Stimulated activated CD4-positive, alpha-beta T cell treated with anti-CD3 and anti-CD28 coated beads, Interleukin-12 subunit alpha, Interleukin-12 subunit beta, amount 100 ng/mL, for 48 hours (primary cell): ENCODE results near the gene MTG1.
"Not testable (repeated sequence)": the region's sequence is repeated elsewhere in the genome, so short reads cannot be mapped to it uniquely, and the experiment has no call there.

Source experiments
- DNase-seq, 3 donors: peaks; one replicate each; pipeline ENCODE4 v3.0.0-alpha.2; 2020; ENCODE audit warnings: low read depth in 2 of 3, low spot score in 1 of 3

The MTG1 gene

DNA sequence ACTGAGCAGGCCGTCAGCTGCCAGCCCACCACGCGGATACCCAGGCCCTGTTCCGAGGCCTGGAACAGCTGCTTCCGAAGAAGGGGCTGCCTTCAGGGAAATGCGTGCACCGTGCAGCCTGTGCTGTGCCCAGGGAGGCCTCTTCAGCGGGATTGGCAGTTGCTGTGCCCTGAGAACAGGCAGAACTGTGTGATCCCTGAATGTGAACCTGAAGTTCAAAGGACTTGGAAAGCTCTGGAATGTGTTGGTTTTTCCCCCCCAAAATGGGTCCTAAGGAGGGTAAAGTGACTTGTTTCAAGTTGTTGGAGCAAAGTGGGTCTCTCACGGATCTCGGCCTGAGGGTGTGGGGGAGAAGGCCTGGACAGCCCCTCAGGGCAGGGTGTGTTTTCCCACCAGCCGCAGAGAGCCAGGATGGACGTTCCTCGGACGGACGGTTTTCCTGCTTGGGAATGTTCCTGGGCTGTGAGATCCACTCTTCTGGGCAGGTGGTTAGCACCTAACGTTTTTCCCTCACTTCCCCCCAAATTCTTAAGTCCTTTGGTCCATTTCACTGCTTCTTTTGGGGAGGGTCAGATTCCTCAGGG is 28.4 kb downstream of the MTG1 start:
- no peak for DNase-seq

DNA sequence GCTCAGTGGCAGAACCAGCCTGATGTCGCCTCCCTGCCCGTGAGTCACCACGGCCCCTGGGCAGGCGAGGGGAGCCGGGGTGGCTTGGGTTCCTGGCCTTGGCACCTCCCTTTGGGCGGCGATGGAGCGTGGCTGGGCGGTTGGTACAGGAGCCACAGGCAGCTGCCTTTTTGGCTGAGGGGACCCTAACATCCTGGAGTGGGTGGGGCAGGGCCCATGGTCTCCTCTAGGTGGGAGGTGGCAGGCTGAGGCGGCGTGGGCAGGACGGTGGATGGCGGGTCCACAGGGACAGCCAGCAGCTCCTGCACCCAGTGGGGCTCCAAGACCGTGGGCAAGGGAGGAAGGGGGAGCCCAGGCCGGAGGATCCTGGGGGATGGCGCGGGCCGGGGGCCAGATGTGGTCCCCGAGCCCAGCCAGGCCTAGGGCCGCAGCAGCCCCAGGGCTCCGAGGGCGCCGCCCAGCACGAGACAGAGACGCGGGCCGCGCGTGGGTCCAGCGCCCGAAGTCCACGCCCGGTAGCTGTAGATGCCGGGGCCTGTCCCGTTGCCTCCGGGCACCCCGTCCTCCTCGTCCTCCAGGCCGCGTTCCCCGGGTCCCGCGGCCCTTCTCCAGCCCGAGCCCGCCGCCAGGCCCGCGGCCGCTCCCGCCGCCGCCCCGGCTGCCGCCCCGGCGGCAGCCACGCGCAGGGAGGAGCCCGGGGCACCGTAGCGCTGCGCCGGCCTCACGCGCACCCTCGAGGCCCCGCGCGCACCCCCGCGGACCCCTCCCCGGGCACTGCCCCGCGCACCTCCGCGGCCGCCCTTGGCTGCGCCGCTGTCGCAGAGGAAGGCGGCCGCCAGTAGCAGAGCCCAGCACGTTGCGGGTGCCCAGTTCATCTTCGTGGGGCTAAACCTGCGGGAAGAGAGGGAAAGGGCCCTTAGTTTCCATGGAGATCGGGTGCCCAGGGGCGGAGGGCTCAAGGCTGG is 29.1 kb downstream of the MTG1 start:
- DNase-seq = no peak

DNA sequence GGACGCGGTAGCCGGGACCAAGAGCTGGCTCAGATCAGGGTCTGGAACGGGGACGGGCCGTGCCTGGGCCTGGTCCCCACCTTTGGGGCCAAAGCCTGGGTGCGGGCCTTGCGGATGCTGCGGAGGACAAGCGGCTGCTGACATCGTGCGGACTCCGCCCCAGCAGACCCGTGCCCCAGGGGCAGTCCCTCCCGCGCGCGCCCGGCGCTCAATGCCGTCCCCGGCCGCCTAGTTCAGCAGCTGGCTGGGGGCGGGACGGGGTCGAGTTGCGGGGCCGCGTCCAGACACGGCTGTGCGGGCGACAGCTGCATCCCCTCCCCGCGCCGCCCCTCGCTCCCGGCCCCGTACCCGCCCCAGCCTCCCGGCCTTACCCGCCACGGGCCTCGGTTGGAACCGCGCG is 30.1 kb downstream of the MTG1 start:
- not testable (repeated sequence) for DNase-seq

DNA sequence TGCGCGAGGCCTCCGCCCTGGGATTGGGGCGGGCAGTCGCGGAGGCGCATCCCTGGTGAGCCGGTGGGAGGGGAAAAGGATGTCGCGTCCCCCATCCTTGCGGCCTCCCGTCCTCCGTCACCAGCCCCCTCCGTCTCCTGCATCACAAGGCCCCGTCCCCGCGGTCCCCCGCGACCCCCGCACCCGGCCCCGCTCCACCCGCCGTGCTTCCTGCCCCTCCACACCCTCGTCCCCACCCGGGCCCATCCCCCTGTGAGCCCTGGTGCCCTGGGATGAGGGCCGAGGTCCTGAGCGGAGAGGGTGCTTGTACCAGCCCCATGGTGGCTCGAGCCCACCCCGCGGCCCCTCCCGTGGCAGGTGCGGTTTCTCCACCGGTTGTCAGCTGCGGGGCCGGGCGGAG is 30.6 kb downstream of the MTG1 start, which contains the start of gene SPRN:
SPRN (minus strand) TSS at position 25 of the 400 bp plus-strand sequence. CDS start 944 bp downstream, outside the sequence.
- not testable (repeated sequence) for DNase-seq

DNA sequence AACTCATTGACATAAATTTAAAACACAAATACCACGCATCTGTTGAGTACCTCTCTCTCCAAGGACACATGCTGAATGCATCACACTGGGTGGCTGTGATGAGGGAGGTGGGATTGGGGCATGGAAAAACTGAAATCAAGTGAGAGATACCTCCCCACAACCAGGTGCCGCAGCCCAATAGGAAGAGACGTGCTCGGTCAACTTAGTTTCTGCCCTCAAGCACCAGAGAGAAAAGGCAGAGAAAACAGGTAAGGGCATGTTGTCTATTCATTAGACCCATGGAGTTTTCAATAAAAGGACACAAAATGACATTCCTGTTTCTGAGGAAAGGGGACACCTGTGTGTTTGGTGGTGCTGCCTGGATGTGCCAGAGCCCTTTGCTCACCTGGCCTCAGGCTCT is 35.6 kb downstream of the MTG1 start:
- DNase-seq = not testable (repeated sequence)

DNA sequence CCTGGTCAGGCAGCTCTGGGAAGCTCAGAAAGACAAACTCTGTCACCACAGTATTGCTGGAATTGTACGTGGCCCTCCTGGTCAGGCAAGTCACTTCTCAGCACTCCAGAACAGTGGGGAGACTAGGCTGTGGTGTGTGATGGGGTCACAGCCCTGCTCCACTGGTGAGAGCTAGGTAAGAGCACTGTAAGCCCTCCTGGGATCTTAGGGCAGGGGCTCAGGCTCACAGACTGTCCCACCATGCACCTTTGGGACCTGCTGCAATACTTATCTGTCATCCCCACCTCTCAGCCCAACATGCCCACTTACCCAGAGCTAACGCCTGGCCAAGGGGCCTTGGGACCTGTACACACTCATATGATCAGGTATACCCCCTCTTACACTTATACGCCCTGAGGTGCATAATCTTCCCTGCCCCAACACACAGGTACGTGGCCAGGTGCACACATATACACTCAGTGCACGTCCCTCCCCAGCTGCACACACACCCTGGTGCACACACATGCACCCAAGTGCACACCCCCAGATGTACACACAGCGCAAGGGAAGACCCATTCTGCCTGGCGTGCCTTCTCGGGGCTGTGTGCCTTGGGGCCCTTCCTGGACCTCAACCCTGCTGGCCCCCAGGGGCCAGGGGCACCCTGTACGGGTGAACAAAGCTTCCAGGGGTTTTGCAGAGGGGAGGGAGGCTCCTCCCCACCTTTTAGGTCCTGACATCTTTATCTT is 38.1 kb downstream of the MTG1 start:
- not testable (repeated sequence) for DNase-seq

DNA sequence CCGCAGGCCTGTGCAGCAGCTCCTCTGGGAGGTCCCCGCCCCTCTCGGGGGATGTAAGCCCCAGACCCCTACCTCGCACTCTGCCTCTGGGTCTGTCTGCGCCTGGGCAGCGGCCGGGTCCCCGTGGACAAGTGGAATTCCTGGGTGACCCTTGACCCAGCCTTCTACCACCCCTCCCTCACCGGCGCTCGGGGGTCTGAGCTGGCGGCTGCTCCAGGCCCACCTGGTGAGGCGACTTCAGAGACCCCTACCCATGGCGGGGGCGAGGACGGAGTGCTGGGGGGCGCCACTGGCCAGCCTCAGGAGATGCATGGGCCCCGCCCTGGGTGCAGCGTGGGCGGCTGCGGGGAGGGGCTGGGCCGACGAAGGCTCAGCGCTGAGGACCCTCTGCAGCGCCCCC is 38.8 kb downstream of the MTG1 start:
- DNase-seq = not testable (repeated sequence)

DNA sequence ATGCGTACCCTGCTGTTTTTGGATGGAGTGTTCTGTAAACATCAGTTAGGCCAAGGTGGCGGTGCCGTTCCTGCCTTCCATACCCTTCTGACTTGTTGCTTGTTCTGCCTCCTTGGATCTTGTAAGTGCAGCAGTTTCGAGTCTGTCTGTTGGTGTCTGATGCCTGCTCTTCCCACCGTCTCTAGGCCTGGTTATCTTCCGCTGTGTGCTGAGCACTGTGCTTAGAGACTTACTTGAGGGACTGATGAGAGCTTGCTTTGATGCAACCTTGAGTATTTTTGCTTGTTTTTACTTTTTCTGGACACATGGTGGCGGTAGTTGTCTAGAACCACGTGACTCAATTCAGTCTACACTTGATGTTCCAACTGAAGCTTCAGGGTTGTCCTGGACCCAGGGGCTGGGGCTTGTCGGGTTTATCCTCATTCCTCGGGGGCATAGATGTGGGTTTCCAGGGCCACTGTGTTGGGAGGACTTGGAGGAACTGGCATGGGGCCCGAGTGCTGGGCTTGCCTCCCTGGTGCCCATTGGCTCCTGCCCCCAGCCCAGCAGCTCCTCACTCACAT is 44.8 kb downstream of the MTG1 start:
- peak in 1 of 3 donors; percentile 40 for DNase-seq

DNA sequence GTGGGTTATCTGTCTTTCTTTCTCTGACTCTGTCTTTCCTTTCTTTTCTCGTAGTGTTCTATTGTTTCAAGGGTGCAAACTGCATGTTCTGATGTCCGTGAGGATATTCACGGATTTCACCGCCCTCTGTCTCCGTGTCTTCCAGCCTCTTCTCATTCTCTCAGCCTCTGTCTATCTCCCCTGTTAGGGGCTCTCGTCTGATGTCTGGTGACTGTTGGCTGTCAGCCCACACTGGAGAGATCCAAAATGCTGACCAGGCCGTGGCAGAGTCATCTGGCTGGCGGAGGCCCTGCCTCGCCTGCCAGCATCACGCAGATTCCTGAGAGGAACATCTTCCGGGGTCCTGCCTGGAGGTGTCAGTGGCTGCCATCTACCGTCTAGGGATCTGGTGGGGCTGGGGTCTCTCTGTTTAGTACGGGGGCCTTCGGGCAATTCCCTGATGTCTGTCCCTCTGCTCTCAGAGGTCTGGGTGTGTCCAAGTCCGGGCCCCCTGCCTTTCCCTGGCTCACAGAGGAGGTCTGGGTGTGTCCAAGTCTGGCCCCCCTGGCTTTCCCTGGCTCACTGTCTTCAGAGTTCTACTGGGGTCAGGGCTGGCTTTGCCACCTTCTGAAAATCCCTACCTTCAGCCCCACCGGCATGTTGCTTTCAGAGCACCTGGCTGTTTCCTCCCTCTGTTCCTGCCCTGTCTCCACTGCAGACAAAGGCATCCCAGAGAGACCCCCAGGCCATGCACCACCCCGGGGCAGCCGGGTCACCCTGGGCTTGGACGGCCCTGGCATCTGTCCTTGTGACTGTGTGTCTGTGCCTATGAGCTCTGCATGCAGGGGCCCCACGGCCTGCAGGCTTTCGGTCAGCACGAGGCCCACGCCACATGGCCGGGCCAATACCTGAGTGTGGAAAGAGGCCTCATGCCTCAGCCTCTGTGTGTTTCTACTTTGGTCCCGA is 45.8 kb downstream of the MTG1 start:
- DNase-seq = no peak

DNA sequence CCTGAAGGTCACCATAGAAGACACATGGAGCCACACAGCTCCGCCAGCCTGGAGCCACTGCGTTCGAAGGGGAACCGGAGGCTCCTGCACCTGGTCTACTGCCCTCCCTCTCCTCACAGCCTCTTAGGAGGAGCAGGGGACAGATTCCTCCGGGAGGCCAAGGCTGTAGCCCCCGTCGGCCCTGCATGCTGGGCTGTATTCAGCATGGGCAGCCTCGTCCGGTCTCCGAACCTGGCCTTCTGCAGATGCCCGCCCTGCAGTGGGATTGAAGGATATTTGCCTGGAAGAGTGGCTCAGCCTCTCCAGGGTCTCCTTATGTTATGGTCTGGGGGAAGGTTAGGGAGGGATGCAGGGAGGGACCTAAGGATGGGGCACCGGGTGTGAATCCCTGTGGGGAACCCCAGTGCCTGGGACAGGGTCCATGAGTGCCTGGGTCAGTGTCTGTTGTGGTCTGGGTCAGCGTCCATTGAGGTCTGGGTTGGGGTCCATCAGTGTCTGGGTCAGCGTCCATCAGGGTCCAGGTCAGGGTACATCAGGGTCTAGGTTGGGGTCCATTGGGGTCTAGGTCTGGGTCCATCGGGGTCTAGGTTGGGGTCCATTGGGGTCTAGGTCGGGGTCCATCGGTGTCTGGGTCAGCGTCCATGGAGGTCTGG is 46.8 kb downstream of the MTG1 start:
- no peak for DNase-seq

DNA sequence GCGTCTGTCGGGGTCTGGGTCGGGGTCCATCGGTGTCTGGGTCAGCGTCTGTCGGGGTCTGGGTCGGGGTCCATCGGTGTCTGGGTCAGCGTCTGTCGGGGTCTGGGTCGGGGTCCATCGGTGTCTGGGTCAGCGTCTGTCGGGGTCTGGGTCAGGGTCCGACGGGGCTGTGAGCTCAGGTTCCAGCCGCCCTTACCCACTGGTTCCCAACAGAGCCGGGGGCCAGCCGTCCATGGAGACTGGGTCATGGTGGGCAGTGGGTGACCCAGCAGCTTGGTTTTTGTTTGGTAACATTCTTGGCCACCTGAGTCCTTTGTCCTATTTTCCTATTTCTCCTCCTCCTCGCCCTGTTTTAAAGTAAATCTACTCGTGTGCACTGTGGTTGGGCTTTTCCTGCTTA is 47.4 kb downstream of the MTG1 start:
- DNase-seq = not testable (repeated sequence)

DNA sequence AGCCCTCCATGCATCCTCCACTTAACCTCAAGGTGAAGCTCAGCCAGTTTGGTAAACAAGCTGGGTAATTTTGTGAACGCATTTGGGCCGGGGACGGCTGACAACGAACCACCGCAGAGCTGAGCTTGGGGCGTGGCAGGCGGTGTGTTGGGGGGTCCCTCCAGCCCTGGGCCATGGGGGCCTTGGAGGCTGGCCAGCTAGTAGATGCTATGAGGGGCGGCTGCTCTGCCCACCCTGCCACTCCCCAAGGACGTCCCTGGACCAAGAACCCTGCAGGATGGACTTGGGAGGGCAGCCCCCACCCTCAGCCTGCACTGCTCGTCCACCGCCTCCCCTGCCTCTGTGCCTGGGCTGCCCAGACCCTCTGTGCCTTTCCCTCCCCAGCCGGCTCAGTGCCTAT is 47.8 kb downstream of the MTG1 start:
- DNase-seq = no peak

DNA sequence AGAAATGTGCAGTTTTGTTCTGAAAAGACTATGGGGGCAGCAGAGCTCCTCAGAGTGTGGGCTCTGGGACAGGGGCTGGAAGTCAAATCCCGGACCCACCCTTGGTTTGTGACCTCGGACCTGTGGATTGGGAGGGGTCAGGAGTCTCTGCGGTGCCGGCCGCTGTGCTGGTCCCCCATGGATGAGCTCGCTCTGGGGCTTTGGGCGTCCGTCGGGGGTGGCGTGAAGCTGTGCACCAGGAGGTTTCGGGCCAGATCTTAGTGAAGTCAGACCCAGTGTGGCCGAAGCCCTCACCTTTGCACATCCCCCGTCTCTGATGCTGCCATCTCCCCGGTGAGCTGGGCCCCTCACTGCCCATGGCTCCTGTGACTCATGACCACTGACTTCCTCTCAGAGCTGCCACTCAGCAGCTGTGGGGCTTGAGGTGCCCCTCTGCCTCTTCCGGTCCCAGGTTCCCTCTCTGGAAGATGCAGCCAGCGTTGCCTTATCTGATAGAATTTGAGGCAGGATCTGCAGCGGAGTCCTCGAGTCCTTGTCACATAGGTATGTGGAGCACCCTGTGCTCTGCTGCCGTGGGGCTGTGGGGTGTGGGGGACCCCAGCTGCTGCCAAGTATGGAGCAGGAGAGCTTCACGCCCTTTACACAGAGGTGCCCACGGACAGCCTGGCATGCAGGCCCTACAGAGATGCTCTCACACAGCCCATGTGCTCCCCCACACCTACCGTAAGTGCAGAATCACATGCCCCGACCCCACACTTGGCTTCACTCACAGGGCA is 48.4 kb downstream of the MTG1 start:
- DNase-seq = no peak

DNA sequence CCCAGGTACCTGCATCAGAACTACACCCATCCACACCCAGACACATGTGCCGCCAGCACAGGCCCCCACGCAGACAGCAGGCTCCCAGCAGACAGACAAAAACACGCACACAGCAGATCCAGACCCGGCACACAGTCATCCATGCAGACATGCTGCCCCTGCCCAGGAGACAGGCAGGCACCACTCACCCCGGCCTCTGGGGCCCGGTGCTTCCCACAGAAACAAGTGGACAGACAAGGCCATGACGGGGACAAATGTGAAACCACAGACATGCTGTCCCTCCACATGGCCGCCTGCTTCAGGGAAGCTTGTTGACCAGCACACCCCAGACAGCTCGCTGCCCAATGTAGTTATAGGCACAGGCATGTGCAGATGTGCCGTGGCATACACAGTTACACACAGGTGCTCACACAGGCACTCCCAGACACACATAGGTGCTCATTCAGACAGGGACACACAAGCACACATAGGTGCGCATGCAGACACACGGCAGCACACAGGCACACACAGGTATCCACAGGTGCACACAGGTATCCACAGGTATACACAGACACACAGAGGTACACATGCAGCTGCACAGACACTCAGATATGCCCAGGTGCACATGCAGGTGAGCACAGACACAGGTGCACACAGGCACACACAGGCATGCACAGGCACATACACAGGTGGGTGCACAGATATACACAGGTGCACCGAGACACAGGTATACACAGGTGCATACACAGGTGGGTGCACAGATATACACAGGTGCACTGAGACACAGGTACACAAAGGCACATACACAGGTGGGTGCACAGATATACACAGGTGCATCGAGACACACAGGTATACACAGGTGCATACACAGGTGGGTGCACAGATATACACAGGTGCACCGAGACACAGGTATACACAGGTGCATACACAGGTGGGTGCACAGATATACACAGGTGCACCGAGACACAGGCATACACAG is 49.3 kb downstream of the MTG1 start:
- DNase-seq = no peak

DNA sequence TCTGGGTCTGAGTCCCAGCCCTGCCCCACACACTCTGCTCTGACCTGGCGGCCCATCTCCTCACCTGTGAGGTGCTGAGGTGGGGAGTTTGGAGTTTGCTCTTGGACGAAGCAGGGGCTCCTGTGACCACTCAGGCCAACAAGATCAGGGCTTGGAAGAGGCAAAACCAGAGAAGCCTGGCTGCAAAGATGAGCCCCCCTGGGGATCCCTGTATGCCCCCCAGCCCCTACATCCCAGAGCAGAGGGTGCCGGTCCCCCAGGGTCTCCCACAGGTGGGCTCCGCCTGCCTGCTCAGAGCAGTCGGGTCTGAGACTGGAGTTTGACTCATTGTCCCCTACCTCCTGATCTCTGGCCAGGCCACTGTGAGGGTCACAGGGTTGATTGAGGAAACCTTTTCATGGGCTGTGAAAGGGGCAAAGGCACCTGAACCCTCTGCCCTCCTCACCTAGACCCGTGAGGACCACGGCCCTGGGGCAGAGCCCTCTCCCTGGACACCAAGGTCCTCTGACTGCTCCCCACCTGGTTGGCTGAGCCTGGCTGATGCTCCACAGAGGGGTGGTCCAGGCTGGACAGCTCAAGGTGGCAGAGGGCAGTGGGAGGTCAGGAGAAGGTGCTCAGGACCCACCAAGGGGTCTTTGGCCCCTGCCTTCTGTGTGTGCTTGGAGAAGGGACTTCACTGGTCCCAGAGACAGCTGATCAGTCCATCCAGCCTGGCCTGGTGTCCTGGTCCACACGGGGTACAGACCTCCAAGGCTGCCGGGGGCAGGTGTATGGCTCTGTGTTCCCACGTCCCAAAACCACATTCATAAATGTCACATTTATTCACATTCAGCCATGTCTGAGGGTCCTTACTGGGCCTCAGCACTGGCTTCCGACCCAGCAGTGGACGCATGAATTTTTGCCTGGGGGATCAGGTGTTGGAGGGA is 50.6 kb downstream of the MTG1 start:
- DNase-seq = no peak

DNA sequence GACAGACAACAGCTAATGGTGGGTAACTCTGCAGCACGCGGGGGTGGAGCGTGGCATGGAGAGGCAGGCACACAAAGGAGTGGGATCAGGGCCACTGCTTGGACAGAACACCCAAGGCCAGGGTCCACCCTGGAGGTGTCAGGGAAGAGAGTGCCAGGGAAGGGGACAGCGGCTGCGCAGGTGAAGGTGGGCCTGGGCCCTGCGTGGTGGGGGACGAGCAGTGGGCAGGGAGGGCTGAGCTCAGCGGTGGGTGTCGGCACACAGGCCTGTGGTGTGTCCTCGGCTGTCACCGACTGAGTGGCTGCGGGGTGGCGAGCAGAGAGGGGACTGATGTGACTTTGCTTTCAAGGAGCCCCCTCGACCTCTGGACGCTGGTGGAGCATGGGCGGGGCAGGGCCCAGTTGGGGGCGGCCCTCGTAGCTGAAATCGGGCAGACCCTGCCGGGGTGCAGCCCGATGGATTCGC is 51.3 kb downstream of the MTG1 start:
- DNase-seq = no peak
